Testis (tissue), 3 donors: ENCODE results near the gene ZNF681. TPM values are rescaled to one million over a fixed set of nuclear protein-coding genes. Genes with fewer than 3 reads are reported as not detected.
"Not testable (repeated sequence)": the region's sequence is repeated elsewhere in the genome, so short reads cannot be mapped to it uniquely, and the experiment has no call there.

ENCODE experiments used
- DNase-seq: peaks from one replicate; pipeline ENCODE4 v3.0.0-alpha.2; 2019
- H3K27ac ChIP-seq, 2 donors: fragments of 200-600 bp; sonication (generic); one replicate each; pipeline ENCODE4 v1.5.1; 2019
- H3K27me3 ChIP-seq: fragments of 200-600 bp; sonication (generic); one replicate; pipeline ENCODE4 v1.5.1; 2019
- H3K36me3 ChIP-seq: fragments of 200-600 bp; sonication (generic); one replicate; pipeline ENCODE4 v1.5.1; 2017; ENCODE audit warnings: low read depth; ENCODE audit errors: missing control alignments
- H3K4me1 ChIP-seq: fragments of 200-600 bp; sonication (generic); one replicate; pipeline ENCODE4 v1.5.1; 2019
- H3K4me3 ChIP-seq, 2 donors: fragments of 200-600 bp; sonication (generic); one replicate each; pipeline ENCODE4 v1.5.1; 2017 to 2019
- H3K9me3 ChIP-seq: fragments of 200-600 bp; sonication (generic); one replicate; pipeline ENCODE4 v1.5.1; 2017
- CTCF ChIP-seq, 3 experiments: fragments of 450-650 bp in 2 of 3; fragments of 200-600 bp in 1 of 3; sonication (generic) in 1 of 3; IDR thresholded peaks; one replicate each; pipeline ENCODE4 v1.5.1; 2016 to 2019; ENCODE audit warnings: antibody characterized with exemption in 3 of 3, mild to moderate bottlenecking in 2 of 3, moderate library complexity in 1 of 3
- POLR2A ChIP-seq: fragments of 450-650 bp; IDR thresholded peaks from one replicate; pipeline ENCODE4 v1.6.1; 2017; ENCODE audit warnings: antibody characterized with exemption, mild to moderate bottlenecking, moderate library complexity
- WGBS, 2 donors: methylation state at CpG; one replicate each; pipeline ENCODE4 v1.1.5; 2018; 5-methylcytosine and 5-hydroxymethylcytosine counted together
- intact Hi-C: fragments of 100-400 bp; cut with DNase I; formaldehyde crosslinking; loops from one replicate; pipeline ENCODE4 v1.15.1; 2023; ENCODE audit warnings: low total_unique reads
- polyA plus RNA-seq: library from polyadenylated mRNA; stranded (reverse); fragments of 350-450 nt; fragmentation: Illumina TruSeq; extraction: RNeasy Lipid Tissue Mini Kit (QIAGEN cat#74804); gene quantifications from one replicate; pipeline ENCODE4 v1.2.3, GENCODE V29; 2014; ENCODE audit warnings: low read depth, low replicate concordance; ENCODE audit not compliant: insufficient read depth
- total RNA-seq, 2 donors: library from RNA; depleted of rRNA; stranded (reverse); fragments of >200 nt; gene quantifications; one replicate each; pipeline ENCODE4 v1.2.3, GENCODE V29; 2016

The ZNF681 gene
- total and polyA plus RNA-seq, 3 donors from 2014 or later = 1.1 to 4.5 (median 4.5) TPM

- WGBS, 2 donors = 13 to 20% methylated on average over 2 to 6 of the region's 6 CpGs
- H3K9me3 ChIP-seq, DNase-seq, H3K27me3 ChIP-seq, H3K36me3 ChIP-seq, intact Hi-C loops, H3K4me1 ChIP-seq, H3K4me3 ChIP-seq, H3K27ac ChIP-seq: not testable (repeated sequence)
Measured at GRCh38 chr19:23724161-23724560, 34.5 kb downstream of the ZNF681 start.

GRCh38 chr19:23718802-23719201, 39.9 kb downstream of the ZNF681 start:
- H3K27me3 ChIP-seq = no peaks in the 10 kb centered on the region
- no peaks in the 10 kb centered on the region for H3K9me3 ChIP-seq
- DNase-seq = no peak
- H3K4me1 ChIP-seq = no peaks in the 10 kb centered on the region
- intact Hi-C loops = no loop called here
- H3K27ac ChIP-seq = no peak overlapping the region
- WGBS, 2 donors = 24 to 28% methylated on average over 11 to 12 of the region's 12 CpGs
- no peaks in the 10 kb centered on the region for H3K36me3 ChIP-seq
- TF ChIP-seq POLR2A = no peak
- TF ChIP-seq CTCF (IDR thresholded peaks at IDR 0.05) = no peak
- no peak overlapping the region for H3K4me3 ChIP-seq

- intact Hi-C loops = no loop called here
- H3K4me3 ChIP-seq = no peak overlapping the region
- H3K4me1 ChIP-seq = no peaks in the 10 kb centered on the region
- no peaks in the 10 kb centered on the region for H3K36me3 ChIP-seq
- TF ChIP-seq POLR2A (no peak), CTCF (IDR thresholded peaks at IDR 0.05) (no peak)
- no peak for DNase-seq
- no peaks in the 10 kb centered on the region for H3K9me3 ChIP-seq
- no peaks in the 10 kb centered on the region for H3K27me3 ChIP-seq
- no peak overlapping the region for H3K27ac ChIP-seq
Measured at GRCh38 chr19:23716792-23717191, 41.9 kb downstream of the ZNF681 start.

GRCh38 chr19:23709347-23709746, 49.3 kb downstream of the ZNF681 start:
- TF ChIP-seq POLR2A = no peak
- TF ChIP-seq CTCF (IDR thresholded peaks at IDR 0.05) = no peak
- no peak for DNase-seq
- H3K4me3 ChIP-seq = no peak overlapping the region
- no peaks in the 10 kb centered on the region for H3K9me3 ChIP-seq
- no peaks in the 10 kb centered on the region for H3K27me3 ChIP-seq
- whole genome bisulfite sequencing, 2 donors = 39 to 44% methylated on average over 2 of the region's 2 CpGs
- H3K4me1 ChIP-seq = no peaks in the 10 kb centered on the region
- intact Hi-C loops = no loop called here
- no peaks in the 10 kb centered on the region for H3K36me3 ChIP-seq
- H3K27ac ChIP-seq = no peak overlapping the region

- H3K27me3 ChIP-seq = no peaks in the 10 kb centered on the region
- no peak for DNase-seq
- no peaks in the 10 kb centered on the region for H3K9me3 ChIP-seq
- no peak overlapping the region for H3K4me3 ChIP-seq
- no peak overlapping the region for H3K27ac ChIP-seq
- no peaks in the 10 kb centered on the region for H3K4me1 ChIP-seq
- no peaks in the 10 kb centered on the region for H3K36me3 ChIP-seq
- intact Hi-C loops = no loop called here
- TF ChIP-seq CTCF (IDR thresholded peaks at IDR 0.05) (no peak), POLR2A (no peak)
- 75 to 90% methylated on average over 1 of the region's 1 CpG for WGBS, 2 donors
Measured at GRCh38 chr19:23706657-23707056, 52.0 kb downstream of the ZNF681 start.
